HepG2 (cell line): Measurements from ENCODE around the gene MBTD1.

Experiments used
- RAD21 ChIP-seq: fragments of 450-650 bp; formaldehyde crosslinking; IDR thresholded peaks from 2 replicates; pipeline ENCODE4 v1.5.0; 2020; ENCODE audit warnings: mild to moderate bottlenecking
- ZSCAN29 ChIP-seq: sonication (generic); formaldehyde crosslinking; conservative IDR thresholded peaks from 2 replicates; pipeline ENCODE4 v1.4.0; 2020; ENCODE audit warnings: mild to moderate bottlenecking, missing genetic modification reagents
- TF ChIP-seq, protein P1 (sequence below): sonication (generic); formaldehyde crosslinking; IDR thresholded peaks from 2 replicates; pipeline ENCODE4 v1.5.0; 2020; ENCODE audit warnings: mild to moderate bottlenecking, missing genetic modification reagents, moderate library complexity
- TF ChIP-seq, protein P2 (sequence below): fragments of 450-650 bp; IDR thresholded peaks from 2 replicates; pipeline ENCODE4 v1.6.1; 2017; ENCODE audit warnings: mild to moderate bottlenecking
- TF ChIP-seq, protein P3 (sequence below): sonication (generic); formaldehyde crosslinking; IDR thresholded peaks from 2 replicates; pipeline ENCODE4 v1.5.1; 2020; ENCODE audit warnings: mild to moderate bottlenecking, missing genetic modification reagents, moderate library complexity
- TF ChIP-seq, protein P4 (sequence below), 2 experiments: fragments of 450-650 bp in 1 of 2; sonication (generic) in 1 of 2; formaldehyde crosslinking; IDR thresholded peaks; 2 replicates each; pipeline versions ENCODE4 v1.5.0 to v1.8.0; 2020 to 2022; ENCODE audit warnings: mild to moderate bottlenecking in 1 of 2, missing genetic modification reagents in 1 of 2

DNA sequence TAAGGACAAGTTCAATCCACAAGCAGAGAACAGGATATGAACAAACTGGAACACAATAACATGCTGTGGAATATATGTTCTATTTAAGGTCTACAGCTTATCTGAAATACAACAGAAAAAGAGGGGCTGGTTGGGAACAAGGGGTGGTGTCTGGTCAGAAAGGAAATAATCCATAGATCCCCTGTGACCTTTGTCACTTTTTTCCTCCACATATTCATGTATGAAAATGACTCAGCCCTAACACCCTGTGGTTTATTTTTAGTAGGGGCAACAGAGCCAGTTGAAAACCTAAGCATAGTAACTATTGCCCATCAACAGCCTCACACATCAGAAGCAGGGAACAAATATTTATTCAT is 126.9 kb downstream of the MBTD1 start:
- TF ChIP-seq, protein P1, sequence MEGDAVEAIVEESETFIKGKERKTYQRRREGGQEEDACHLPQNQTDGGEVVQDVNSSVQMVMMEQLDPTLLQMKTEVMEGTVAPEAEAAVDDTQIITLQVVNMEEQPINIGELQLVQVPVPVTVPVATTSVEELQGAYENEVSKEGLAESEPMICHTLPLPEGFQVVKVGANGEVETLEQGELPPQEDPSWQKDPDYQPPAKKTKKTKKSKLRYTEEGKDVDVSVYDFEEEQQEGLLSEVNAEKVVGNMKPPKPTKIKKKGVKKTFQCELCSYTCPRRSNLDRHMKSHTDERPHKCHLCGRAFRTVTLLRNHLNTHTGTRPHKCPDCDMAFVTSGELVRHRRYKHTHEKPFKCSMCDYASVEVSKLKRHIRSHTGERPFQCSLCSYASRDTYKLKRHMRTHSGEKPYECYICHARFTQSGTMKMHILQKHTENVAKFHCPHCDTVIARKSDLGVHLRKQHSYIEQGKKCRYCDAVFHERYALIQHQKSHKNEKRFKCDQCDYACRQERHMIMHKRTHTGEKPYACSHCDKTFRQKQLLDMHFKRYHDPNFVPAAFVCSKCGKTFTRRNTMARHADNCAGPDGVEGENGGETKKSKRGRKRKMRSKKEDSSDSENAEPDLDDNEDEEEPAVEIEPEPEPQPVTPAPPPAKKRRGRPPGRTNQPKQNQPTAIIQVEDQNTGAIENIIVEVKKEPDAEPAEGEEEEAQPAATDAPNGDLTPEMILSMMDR (CRISPR knock-in tag) = no peak
- TF ChIP-seq ZSCAN29 (CRISPR knock-in tag) = no peak
- TF ChIP-seq, protein P2, sequence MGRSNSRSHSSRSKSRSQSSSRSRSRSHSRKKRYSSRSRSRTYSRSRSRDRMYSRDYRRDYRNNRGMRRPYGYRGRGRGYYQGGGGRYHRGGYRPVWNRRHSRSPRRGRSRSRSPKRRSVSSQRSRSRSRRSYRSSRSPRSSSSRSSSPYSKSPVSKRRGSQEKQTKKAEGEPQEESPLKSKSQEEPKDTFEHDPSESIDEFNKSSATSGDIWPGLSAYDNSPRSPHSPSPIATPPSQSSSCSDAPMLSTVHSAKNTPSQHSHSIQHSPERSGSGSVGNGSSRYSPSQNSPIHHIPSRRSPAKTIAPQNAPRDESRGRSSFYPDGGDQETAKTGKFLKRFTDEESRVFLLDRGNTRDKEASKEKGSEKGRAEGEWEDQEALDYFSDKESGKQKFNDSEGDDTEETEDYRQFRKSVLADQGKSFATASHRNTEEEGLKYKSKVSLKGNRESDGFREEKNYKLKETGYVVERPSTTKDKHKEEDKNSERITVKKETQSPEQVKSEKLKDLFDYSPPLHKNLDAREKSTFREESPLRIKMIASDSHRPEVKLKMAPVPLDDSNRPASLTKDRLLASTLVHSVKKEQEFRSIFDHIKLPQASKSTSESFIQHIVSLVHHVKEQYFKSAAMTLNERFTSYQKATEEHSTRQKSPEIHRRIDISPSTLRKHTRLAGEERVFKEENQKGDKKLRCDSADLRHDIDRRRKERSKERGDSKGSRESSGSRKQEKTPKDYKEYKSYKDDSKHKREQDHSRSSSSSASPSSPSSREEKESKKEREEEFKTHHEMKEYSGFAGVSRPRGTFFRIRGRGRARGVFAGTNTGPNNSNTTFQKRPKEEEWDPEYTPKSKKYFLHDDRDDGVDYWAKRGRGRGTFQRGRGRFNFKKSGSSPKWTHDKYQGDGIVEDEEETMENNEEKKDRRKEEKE = no peak
- no peak for TF ChIP-seq RAD21 (CRISPR knock-in tag)
- TF ChIP-seq, protein P3, sequence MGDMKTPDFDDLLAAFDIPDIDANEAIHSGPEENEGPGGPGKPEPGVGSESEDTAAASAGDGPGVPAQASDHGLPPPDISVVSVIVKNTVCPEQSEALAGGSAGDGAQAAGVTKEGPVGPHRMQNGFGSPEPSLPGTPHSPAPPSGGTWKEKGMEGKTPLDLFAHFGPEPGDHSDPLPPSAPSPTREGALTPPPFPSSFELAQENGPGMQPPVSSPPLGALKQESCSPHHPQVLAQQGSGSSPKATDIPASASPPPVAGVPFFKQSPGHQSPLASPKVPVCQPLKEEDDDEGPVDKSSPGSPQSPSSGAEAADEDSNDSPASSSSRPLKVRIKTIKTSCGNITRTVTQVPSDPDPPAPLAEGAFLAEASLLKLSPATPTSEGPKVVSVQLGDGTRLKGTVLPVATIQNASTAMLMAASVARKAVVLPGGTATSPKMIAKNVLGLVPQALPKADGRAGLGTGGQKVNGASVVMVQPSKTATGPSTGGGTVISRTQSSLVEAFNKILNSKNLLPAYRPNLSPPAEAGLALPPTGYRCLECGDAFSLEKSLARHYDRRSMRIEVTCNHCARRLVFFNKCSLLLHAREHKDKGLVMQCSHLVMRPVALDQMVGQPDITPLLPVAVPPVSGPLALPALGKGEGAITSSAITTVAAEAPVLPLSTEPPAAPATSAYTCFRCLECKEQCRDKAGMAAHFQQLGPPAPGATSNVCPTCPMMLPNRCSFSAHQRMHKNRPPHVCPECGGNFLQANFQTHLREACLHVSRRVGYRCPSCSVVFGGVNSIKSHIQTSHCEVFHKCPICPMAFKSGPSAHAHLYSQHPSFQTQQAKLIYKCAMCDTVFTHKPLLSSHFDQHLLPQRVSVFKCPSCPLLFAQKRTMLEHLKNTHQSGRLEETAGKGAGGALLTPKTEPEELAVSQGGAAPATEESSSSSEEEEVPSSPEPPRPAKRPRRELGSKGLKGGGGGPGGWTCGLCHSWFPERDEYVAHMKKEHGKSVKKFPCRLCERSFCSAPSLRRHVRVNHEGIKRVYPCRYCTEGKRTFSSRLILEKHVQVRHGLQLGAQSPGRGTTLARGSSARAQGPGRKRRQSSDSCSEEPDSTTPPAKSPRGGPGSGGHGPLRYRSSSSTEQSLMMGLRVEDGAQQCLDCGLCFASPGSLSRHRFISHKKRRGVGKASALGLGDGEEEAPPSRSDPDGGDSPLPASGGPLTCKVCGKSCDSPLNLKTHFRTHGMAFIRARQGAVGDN (CRISPR knock-in tag) = no peak
- TF ChIP-seq, protein P4, sequence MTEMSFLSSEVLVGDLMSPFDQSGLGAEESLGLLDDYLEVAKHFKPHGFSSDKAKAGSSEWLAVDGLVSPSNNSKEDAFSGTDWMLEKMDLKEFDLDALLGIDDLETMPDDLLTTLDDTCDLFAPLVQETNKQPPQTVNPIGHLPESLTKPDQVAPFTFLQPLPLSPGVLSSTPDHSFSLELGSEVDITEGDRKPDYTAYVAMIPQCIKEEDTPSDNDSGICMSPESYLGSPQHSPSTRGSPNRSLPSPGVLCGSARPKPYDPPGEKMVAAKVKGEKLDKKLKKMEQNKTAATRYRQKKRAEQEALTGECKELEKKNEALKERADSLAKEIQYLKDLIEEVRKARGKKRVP (CRISPR knock-in tag; IDR thresholded peaks at IDR 0.05) = no peak
